ENCODE measurements around the gene GDF11.
A peak's percentile ranks its signal among the peaks of the same experiment; 100 is the strongest.

The GDF11 gene

GRCh38 chr12:55743406-55744339, 751 bp downstream of the GDF11 start:
- in situ Hi-C loops (cut with HindIII; ENCODE audit: low sequenced_read_pairs) = no loop called here
- H3K4me3 ChIP-seq (ENCODE audit: low read depth, low read length) = peak overlapping the region; percentile 63
- no peak for DNase-seq (ENCODE audit: low read depth)
- peak; percentile 6 for TF ChIP-seq CTCF (IDR thresholded peaks at IDR 0.05; ENCODE audit: low read depth, low read length, missing control alignments)

GRCh38 chr12:55744340-55745030, 1.6 kb downstream of the GDF11 start:
- peak overlapping the region; percentile 63 for H3K4me3 ChIP-seq (ENCODE audit: low read depth, low read length)
- no peak for TF ChIP-seq CTCF (IDR thresholded peaks at IDR 0.05; ENCODE audit: low read depth, low read length, missing control alignments)
- DNase-seq (ENCODE audit: low read depth) = no peak
- in situ Hi-C loops (cut with HindIII; ENCODE audit: low sequenced_read_pairs) = no loop called here

GRCh38 chr12:55745361-55746173, 2.6 kb downstream of the GDF11 start:
- in situ Hi-C loops (cut with HindIII; ENCODE audit: low sequenced_read_pairs) = no loop called here
- TF ChIP-seq CTCF (IDR thresholded peaks at IDR 0.05; ENCODE audit: low read depth, low read length, missing control alignments) = no peak
- DNase-seq (ENCODE audit: low read depth) = no peak
- peak overlapping the region; percentile 63 for H3K4me3 ChIP-seq (ENCODE audit: low read depth, low read length)

GRCh38 chr12:55746174-55746912, 3.4 kb downstream of the GDF11 start:
- in situ Hi-C loops (cut with HindIII; ENCODE audit: low sequenced_read_pairs) = no loop called here
- no peak for TF ChIP-seq CTCF (IDR thresholded peaks at IDR 0.05; ENCODE audit: low read depth, low read length, missing control alignments)
- no peak for DNase-seq (ENCODE audit: low read depth)
- H3K4me3 ChIP-seq (ENCODE audit: low read depth, low read length) = no peak overlapping the region

GRCh38 chr12:55746913-55747231, 4.0 kb downstream of the GDF11 start:
- H3K4me3 ChIP-seq (ENCODE audit: low read depth, low read length) = no peak overlapping the region
- in situ Hi-C loops (cut with HindIII; ENCODE audit: low sequenced_read_pairs) = no loop called here
- TF ChIP-seq CTCF (IDR thresholded peaks at IDR 0.05; ENCODE audit: low read depth, low read length, missing control alignments) = no peak
- no peak for DNase-seq (ENCODE audit: low read depth)
